GM10248 (cell line): ENCODE results near the gene SPATA7.

Experiments used
- CTCF ChIA-PET: fragments of 300-600 bp; sonication (Branson Sonifier 250); formaldehyde crosslinking; extraction: SDS; loops from one replicate; lab custom pipeline; 2021; ENCODE audit warnings: antibody characterized with exemption; lab: Yijun Ruan, JAX
- POLR2A ChIA-PET: fragments of 350-650 bp; sonication (Branson Sonifier 250); formaldehyde crosslinking; extraction: SDS; loops from one replicate; lab custom pipeline; 2020; ENCODE audit warnings: antibody characterized with exemption; lab: Yijun Ruan, JAX
- DNase-seq: peaks from one replicate; pipeline ENCODE4 v3.0.0; 2012; ENCODE audit errors: extremely low spot score
- CTCF ChIP-seq: IDR thresholded peaks from 2 replicates; pipeline ENCODE4 v1.5.1; 2012; ENCODE audit warnings: mild to moderate bottlenecking, low read depth; ENCODE audit errors: extremely low read depth, missing control alignments, control extremely low read depth

SPATA7 gene

GRCh38 chr14:88481059-88481458 is 95.6 kb downstream of the SPATA7 start:
- TF ChIP-seq CTCF, result no peak
- POLR2A ChIA-PET, result no interaction called here
- CTCF ChIA-PET, result interaction anchor here (0.9 to 2.6 kb wide), 7 partner anchors 10 to 387 kb away, joined by 3 to 9 read pairs (median 3); no protein-coding TSS in a partner anchor
- no peak for DNase-seq

GRCh38 chr14:88481794-88482193 is 96.3 kb downstream of the SPATA7 start:
- ChIA-PET CTCF (interaction anchor here (1.2 to 2.6 kb wide), 4 partner anchors 9 to 386 kb away, joined by 4 to 9 read pairs (median 4); no protein-coding TSS in a partner anchor), POLR2A (no interaction called here)
- no peak for DNase-seq
- TF ChIP-seq CTCF, result no peak

- TF ChIP-seq CTCF, result no peak
- ChIA-PET POLR2A (no interaction called here), CTCF (interaction anchor here (1.3 kb wide), 1 partner anchor 10 kb away, joined by 4 read pairs; no protein-coding TSS in a partner anchor)
- no peak for DNase-seq
Measured at GRCh38 chr14:88482524-88482923, 97.1 kb downstream of the SPATA7 start.
